ENCODE measurements around the gene MSL1.

Gene MSL1

DNA sequence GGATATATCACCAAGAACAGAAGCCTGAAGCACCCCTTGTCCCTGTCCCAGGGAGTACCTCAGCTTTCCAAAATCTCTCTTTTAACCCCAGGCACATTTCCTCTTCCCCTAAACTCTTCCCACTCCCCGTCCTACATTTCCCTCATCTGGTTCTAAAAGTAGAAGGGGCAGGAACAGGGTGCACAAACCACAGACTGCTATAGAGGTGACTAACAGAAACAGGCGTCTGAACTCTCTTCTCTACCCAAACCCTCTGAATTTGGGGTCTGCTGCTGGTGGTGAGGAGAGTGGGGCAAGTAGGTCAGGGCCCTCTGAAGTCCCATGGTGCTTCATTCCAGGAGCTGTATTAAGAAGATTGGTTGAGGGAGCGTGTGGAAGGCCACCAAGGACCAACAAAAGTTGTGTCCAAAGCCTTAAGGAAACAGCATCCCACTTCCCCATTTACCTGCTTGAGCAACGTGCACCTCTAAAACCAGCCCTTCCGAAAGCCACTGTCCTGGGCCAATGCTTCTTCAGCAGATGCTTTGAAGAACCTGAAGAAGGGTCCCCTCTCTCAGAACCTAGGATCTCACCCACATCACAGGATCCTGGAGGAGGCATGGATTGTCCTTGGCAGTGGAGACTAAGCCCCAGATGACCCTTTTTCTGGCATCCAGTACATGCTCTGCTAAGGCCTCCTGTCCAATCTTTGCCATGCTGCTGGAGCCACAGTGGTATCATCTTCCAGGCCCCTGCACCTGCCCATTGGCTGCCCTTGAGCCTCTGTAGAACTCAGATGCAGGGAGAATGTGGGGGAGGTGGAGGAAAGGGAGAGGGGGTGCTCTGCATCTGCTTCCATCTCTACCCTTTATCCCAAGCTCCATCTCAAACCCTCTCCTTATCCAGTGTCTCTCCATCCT lies 15.7 kb upstream of the MSL1 start:
- no peak for DNase-seq

DNA sequence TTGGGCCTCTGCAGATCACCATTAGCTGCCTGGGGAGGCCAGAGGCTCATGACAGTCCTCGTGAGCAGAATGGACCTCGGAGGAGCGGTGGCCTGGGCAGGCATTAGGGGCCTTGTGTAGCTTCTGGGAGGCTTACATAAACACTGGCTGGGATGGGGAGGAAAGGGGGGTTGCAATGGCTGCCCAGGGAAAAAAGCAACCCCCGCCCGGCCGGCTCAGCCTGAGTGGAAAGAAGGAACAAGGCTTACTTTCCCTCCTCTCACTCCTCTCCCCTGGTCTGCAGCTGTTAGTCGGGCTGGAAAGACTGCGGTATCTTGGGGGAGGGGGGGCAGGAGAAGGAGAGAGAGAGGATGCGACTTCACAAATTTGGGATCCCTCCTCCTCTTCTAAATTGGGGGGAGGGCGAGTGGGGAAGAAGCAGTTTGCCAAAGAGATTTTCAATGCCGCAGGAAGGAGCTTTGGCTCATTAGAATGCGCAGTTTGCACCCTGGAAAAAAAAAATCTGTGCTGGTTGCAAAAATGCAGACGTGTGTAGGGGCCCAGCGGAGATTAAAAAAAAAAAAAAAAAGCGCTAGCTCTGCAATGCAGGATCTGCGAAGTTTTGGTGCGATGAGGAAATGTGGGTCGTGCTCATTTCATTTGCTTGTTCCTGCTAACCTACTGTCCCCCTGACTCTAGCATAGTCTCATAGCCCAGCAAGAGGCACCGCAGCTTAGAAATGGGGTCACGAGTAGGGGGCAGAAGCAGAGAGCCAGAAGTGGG lies 14.8 kb upstream of the MSL1 start:
- no peak for DNase-seq

DNA sequence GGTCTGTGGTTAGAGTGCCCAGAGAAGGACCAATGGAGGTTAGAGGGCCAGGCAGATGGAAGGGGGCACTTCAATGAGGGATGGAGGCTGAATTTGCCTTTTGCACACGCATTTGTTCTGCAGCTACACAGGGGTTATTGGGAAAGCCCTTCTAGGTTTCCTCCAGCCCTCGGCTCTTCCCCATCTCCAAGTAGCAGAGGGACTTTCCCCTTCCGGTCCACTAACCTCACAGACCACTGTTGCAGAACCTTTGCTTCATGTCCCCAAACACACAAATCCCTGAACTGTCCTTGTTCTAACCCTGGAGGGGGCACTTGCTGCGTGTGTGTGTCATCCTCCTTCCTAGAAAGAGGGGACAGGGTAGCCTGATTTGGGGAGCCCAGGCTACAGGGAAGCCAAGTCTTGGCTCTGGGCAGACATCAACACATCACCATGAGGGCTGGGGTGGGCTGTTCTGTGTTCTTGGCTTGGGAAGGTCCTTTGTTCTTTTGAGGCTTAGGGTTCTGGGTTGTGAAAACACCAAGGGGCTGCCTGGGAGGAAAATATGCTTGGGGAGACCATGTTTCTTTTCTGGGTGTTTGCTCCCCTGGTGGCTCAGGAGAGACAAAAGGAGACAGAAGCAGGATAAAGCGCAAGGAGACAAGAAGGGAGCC lies 14.1 kb upstream of the MSL1 start:
- no peak for DNase-seq

DNA sequence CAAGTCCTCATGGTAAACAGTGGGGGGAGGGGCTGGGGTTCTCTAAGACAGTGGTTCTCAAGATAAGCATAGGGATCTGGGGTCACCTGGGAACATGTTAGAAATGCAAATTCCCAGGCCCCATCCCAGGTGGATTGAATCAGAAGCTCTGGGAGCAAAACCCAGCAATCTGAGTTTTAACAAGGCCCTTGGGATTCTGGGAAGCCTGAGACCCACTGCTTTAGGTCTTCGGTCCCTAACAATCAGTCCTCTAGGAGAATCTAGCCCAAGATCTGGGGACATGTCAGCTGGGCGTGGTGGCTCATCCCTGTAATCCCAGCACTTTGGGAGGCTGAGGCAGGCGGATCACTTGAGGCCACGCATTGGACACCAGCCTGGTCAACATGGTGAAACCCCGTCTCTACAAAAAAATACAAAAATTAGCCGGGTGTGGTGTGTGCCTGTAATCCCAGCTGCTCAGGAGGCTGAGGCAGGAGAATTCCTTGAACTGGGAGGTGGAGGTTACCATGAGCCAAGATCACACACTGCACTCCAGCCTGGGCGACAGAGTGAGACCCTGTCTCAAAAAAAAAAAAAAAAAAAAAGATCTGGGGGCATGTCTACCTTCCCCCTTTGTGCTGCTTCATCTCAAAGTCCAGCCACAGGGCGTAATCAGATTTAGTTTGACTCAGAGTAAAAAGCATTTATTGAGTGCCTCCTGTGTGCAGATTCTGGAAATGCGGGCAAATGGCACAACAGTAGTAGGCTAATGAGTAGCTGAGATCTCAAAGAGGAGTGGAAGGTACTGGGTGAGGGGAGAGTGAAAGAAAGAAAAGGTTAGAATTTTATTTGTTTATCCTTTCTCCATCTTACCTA lies 12.6 kb upstream of the MSL1 start:
- no peak for DNase-seq

DNA sequence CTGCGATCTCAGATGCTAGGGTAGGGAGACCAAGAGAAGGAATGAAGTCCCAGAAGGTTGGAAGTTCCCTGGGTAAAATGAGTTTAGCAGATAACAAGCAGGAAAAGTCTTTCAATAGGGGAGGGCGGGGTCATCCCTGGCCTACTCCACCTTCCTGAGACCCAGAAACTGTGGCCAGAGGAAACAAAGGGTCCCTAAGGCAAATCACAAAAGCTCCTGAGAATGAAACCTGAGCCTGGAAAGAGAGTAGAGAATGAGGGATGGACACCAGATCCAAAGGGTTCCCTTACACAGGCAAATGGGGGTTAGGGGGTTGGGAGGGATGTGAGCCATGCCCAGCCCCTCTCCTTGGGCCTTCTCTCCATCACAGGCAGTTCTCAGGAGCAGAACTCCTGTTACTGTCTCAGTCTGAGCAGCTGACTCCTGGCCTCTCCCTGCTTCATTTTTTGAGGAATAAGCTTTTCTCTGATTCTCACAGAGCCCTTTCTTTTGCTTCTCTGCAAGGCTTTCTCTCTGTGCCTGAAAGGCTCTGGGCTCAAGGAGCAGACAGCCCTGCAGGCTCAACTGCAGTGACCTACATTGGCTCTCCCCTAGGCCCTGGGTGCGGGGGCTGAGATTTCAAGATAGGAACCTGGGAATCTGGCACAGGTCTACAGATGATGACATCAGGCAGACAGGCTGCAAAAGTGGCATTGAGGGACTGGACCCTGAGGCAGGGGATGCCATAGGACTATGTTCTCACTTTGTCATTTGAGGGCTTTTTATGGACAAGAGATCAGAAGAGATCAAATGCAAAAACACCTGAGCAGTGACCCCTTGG lies 11.5 kb upstream of the MSL1 start:
- DNase-seq, result no peak

DNA sequence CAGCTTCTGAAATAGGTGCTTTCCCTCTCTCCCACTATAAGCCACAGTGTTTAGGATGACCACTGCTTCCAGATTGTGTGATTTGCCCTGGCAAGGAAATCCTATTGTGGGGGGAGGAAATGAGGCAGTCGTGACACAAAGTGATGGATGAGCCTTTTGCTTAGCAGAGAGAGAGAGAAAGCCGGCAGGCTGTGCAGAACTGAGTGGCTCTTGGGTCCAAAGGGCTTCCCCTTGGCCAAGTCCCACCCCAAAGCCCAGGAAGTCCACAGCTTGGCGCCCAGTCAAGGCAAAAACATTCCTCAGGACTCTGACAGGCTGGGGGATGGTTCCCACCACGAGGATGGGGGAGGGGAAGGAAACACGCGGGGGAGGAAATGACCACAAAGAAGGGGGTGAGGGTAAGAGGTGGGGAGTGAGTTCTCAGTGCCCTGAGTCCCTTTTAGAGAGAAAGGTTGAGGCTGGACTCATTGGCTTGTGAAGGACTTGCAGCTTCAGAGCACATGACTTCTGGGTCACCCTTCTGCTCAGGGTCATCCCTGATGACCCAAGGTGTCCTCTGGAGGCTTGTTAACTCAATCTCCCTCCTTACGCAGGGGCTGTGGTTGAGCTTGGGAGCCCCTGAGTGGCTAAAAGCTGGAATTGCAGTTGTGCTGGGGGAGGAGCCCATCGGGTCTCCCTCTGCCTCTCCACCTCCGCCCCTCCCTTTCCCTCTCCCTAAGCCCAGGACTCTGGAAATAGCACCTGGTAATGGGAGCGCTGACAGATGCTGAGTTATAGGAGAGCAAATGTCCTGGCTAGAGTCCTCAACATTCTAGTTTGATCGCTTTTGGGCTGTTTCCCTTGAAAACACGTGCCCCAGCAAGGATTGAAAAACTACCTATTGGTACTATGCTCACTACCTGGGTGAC lies 10.3 kb upstream of the MSL1 start:
- DNase-seq, result peak; percentile 58

DNA sequence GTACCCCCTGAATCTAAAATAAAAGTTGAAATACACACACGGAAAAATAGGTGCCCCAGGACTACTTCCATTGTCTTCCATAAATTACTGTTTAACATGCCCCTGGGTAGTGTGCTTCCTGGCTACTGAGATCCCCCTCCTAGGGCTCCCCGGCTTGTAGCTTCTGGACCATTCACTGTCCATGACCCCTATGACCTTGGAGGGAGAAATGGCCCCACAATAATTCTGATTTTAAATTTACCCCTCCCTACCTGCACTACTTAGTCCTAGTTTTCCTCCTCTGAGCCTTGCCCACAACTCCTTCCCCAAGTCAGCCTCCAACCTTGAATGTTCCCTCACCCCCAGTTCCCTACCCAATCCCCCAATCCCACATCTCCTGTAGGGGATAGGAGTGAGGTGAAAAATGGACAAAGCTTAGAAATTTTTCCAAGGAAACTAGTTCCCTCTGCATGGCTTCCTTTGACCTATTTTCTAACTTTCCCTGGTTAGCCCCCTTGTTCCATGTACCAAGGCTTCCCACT lies 9.5 kb upstream of the MSL1 start:
- DNase-seq, result no peak

DNA sequence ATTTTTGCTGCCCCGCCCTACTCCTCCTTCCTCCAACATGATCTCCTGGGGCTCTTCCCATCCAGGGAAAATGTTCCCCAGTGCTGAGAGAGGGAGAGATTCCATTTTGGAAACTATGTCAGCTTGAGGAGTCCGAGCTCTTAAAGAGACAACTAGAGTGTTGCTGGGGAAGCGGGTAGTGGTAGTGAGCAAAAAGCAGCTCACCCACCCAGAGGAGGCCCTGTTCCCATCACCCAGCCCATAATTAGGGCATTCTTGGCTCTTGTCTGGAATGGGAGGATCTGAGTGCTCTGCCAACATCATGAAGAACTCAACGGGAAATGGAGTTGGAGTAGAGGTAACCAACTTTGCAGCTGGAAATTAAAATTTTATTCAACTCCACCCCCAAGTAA lies 9.1 kb upstream of the MSL1 start:
- no peak for DNase-seq

DNA sequence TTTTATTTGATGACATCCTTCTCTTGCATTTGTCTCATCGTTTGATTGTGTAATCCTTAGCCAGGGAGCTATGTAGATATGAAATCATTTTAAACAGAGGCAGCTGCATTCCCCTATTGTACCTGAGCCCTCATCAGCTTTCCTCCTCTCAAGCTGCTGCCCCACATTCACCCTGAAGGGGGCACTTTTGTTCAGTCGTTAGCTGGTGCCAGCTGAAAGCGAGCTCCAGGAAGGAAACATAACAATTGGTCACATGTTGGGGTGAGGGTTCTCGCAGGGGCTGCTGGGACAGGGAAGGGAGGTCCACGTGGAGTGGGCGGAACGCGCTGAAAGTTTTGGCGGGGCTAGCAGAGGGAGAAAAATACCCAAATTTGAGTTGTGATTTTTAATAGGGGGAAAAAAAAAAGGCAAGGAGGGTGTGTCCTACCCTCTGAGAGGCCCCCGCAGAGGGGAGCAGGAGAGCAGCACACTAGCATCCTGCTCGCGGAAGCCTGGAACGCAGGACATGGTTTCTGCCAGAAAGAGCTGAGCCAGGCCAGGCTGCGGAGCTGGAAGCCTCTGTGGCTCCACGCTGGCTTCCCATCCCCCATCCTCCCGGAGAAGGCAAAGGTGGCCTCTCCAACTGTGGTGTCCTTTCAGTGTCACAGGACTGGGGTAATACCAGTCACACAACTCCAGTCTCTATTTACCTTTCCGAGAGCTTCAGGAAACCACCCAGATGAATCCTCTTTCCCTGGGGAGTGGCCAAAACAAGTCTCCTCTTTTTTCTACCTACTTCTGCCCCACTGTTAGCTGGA lies 8.5 kb upstream of the MSL1 start:
- DNase-seq, result peak; percentile 89

DNA sequence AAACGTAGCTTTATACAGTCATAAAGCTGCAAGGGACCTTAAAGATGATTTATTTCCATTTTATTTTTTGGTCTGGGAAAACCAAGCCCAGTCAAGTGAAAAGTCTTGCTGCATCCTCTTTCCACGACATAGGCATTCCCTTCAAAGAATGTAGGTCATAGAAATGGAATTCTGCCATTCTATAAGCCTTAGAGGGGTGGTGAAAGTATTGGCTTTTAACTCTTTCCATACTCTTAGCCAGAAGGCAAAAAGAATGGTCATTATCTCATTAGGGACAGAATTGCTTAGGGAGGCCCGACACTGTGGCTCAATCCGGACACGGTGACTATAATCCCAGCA lies 7.9 kb upstream of the MSL1 start:
- no peak for DNase-seq

DNA sequence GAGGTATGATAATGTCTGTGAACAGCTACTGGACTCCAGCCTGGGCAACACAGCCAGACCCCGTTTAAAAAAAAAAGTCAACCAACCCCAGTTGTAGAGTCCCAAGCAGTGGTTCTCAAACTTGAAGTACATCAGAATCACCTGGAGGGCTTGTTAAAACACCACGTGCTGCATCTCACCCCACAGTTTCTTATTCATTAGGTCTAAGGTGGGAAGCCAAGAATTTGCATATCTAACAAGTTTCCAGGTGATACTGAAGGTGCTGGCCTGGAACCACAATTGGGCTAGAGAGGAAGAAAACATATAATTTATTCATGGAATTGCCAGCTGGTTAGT lies 6.7 kb upstream of the MSL1 start:
- DNase-seq, result no peak

DNA sequence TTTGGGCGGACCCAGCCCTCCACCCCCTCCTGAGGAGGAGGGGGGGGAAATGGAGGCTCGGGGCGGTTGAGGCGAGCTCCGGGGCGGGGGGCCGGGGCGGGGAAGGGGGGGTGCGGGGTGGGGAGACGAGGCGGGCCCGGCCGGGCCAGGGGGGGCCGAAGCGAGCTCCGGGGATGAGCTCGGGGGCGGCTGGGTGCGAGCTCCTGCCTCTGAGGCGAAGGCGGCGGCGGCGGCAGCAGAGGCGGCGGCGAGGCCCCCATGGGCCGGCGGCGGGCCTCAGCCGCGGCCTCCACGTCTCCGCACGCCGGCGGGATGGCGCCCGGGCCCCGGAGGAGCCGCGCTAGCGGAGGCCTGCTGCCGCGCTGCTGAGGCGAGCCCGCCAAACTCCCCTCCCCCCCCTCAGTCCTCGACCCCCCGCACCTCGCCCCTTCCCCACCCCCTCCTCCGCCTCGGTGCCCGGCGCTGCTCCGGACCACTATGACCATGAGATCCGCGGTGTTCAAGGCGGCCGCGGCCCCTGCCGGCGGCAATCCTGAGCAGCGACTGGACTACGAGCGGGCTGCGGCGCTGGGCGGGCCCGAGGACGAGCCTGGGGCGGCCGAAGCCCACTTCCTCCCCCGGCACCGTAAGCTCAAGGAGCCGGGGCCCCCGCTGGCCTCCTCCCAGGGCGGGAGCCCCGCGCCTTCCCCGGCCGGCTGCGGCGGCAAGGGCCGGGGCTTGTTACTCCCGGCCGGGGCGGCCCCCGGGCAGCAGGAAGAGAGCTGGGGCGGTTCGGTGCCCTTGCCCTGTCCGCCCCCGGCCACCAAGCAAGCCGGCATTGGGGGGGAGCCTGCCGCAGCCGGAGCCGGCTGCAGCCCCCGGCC lies 596 bp downstream of the MSL1 start:
- DNase-seq, result peak; percentile 44

DNA sequence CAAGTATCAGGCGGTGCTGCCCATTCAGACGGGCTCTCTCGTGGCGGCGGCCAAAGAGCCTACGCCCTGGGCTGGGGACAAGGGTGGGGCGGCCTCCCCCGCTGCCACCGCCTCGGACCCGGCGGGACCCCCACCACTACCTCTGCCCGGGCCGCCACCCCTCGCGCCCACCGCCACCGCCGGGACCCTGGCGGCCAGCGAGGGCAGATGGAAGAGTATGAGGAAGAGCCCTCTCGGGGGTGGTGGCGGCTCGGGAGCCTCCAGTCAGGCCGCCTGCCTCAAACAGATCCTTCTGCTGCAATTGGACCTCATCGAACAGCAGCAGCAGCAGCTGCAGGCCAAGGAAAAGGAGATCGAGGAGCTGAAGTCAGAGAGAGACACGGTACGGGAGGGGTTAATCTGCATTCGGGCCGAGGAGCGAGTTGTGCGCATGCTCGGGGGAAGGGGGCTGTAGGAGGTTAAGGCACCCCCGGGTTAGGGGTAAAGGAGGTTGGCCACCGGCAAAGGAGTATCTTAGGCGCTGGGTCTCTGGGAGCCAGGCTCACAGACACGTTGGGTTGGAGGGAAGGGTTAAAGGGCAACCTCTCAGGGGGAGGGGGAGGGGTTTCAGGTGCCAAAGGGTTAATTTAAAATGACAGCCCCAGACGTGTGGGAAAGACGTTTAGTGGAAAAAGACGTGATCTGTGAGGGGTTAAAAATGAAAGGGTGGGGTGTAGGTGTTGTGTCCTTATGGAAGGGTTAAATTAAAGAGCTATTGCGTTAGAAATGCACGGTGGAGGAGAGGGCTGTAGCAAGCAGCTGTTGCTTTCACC lies 1.4 kb downstream of the MSL1 start:
- DNase-seq, result peak; percentile 39

DNA sequence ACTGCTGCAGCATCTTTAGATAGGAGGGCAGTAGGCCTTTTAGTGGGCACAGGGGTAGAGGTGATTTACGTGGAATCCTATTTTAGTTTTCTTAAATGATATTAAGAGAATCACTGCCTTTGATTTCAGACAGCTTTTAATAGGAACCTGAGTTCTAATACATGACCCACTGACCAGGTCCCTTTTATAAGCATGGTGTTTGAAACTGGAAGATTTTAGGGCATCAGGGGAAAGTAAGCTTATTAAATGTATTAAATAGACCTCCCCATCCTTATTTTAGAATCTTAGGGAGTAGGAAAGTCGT lies 2.0 kb downstream of the MSL1 start:
- no peak for DNase-seq

DNA sequence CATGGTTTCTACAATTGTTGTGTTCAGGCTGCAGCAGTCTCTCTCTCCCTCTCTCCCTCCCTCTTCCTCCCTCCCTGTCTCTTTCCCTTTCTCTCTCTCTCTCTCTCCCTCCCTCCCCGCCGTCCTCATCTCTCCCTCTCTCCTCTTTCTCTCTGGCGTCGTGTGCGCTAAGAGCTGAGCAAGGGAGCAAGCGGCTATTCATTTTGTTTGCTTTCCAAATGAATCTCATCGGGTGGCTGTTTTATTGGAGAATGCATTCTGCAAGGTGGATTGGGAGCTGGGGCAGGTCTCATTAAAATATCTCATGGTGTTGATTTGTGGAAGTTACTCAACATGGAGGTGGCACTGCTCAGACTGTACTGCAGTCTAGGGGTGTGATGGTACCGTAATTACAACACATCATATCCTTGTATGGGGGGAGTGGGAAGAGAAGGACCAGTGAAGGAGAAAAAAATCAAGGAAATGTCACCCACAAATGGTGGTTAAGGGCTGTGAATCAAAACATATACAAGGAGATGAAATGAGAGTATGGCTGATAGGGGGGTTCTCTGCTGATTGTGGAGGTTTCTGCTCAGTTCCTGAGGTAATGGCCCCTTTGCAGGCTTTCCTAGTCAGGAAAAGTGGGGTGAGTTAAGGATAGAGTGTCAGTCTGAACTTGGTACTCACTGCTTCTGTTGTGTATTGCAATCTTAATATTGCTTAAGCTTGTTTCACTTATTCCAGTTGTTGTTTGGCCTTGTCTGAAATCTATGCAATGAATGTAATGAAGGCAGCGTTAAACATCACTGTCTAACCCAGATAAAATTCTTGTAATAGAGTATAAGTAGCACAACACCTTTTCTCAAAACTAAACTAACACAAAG lies 2.7 kb downstream of the MSL1 start:
- DNase-seq, result no peak

DNA sequence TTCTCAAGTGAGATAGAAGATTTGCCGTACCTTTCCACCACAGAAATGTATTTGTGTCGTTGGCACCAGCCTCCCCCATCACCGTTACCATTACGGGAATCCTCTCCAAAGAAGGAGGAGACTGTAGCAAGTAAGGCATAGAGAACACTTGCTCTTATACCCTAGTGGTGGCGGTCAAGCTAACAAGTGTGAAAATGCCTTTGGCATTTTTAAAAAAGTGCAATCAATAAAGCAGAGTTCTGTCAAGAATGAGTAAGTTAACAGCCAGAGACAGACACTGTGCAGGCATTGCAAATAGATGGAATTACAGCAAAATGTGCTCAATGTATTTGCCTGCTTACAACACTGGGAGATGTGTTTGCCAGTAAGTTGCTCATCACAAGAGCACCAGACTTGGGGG lies 7.7 kb downstream of the MSL1 start:
- DNase-seq, result no peak
